Endothelial cell (in vitro differentiated cells): ENCODE results near the gene TMEM219. TPM values are rescaled to one million over a fixed set of nuclear protein-coding genes. Genes with fewer than 3 reads are reported as not detected.

Source experiments
- DNase-seq: peaks from one replicate; pipeline ENCODE4 v3.0.0; 2021; ENCODE audit warnings: low spot score
- H3K27ac Mint-ChIP-seq: one replicate; pipeline ENCODE4 v1.8.0; 2021; ENCODE audit warnings: mixed read lengths, inconsistent platforms; ENCODE audit not compliant: unreplicated experiment
- H3K27me3 Mint-ChIP-seq: one replicate; pipeline ENCODE4 v1.8.0; 2021; ENCODE audit warnings: mild to moderate bottlenecking, moderate library complexity, mixed read lengths, inconsistent platforms; ENCODE audit not compliant: unreplicated experiment
- H3K36me3 Mint-ChIP-seq: one replicate; pipeline ENCODE4 v1.8.0; 2021; ENCODE audit warnings: mild to moderate bottlenecking, low read depth, mixed read lengths, inconsistent platforms; ENCODE audit not compliant: unreplicated experiment
- H3K4me1 Mint-ChIP-seq: one replicate; pipeline ENCODE4 v1.8.0; 2021; ENCODE audit warnings: mild to moderate bottlenecking, mixed read lengths, inconsistent platforms; ENCODE audit not compliant: unreplicated experiment
- H3K4me3 Mint-ChIP-seq: one replicate; pipeline ENCODE4 v1.8.0; 2021; ENCODE audit warnings: mild to moderate bottlenecking, mixed read lengths, inconsistent platforms; ENCODE audit not compliant: unreplicated experiment
- H3K9me3 Mint-ChIP-seq: one replicate; pipeline ENCODE4 v1.8.0; 2021; ENCODE audit warnings: mixed read lengths, inconsistent platforms; ENCODE audit not compliant: unreplicated experiment
- total RNA-seq: library from RNA; stranded (reverse); fragmentation: NEBNext Ultra II Directional; extraction: Animal tissue kit (Norgen Biotek cat#: 25700); gene quantifications from one replicate; pipeline ENCODE4 v1.2.1, GENCODE V29; 2021; ENCODE audit not compliant: unreplicated experiment
- TF ChIP-seq, protein P1 (sequence below): fragments of 200-600 bp; sonication (generic); IDR thresholded peaks from one replicate; pipeline ENCODE4 v1.5.0; 2021; ENCODE audit warnings: antibody characterized with exemption; ENCODE audit not compliant: unreplicated experiment

Gene TMEM219
- total RNA-seq, 1 donor from 2014 or later: 217 TPM

DNA sequence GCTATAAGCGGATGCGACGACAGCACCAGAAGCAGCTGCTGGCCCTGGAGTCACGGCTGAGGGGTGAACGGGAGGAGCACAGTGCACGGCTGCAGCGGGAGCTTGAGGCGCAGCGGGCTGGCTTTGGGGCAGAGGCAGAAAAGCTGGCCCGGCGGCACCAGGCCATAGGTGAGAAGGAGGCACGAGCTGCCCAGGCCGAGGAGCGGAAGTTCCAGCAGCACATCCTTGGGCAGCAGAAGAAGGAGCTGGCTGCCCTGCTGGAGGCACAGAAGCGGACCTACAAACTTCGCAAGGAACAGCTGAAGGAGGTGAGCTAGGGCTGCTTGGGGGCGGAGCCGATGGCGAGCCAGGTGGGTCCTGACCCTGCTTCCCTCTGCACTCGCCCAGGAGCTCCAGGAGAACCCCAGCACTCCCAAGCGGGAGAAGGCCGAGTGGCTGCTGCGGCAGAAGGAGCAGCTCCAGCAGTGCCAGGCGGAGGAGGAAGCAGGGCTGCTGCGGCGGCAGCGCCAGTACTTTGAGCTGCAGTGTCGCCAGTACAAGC lies 23.5 kb downstream of the TMEM219 start:
- TF ChIP-seq, protein P1, sequence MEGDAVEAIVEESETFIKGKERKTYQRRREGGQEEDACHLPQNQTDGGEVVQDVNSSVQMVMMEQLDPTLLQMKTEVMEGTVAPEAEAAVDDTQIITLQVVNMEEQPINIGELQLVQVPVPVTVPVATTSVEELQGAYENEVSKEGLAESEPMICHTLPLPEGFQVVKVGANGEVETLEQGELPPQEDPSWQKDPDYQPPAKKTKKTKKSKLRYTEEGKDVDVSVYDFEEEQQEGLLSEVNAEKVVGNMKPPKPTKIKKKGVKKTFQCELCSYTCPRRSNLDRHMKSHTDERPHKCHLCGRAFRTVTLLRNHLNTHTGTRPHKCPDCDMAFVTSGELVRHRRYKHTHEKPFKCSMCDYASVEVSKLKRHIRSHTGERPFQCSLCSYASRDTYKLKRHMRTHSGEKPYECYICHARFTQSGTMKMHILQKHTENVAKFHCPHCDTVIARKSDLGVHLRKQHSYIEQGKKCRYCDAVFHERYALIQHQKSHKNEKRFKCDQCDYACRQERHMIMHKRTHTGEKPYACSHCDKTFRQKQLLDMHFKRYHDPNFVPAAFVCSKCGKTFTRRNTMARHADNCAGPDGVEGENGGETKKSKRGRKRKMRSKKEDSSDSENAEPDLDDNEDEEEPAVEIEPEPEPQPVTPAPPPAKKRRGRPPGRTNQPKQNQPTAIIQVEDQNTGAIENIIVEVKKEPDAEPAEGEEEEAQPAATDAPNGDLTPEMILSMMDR: no peak
- H3K27ac Mint-ChIP-seq: no peak overlapping the region
- no peak for DNase-seq
- peaks cover 72% of the 10 kb centered on the region for H3K36me3 Mint-ChIP-seq
- H3K4me3 Mint-ChIP-seq: no peak overlapping the region
- no peaks in the 10 kb centered on the region for H3K9me3 Mint-ChIP-seq
- H3K4me1 Mint-ChIP-seq: peaks cover 52% of the 10 kb centered on the region
- H3K27me3 Mint-ChIP-seq: peaks cover 26% of the 10 kb centered on the region

GRCh38 chr16:29986231-29986630 lies 24.4 kb downstream of the TMEM219 start:
- no peak for DNase-seq
- Mint-ChIP-seq H3K4me1 (peaks cover 50% of the 10 kb centered on the region), H3K27me3 (peaks cover 29% of the 10 kb centered on the region), H3K9me3 (no peaks in the 10 kb centered on the region), H3K36me3 (peaks cover 70% of the 10 kb centered on the region), H3K27ac (peak overlapping the region; percentile 48), H3K4me3 (no peak overlapping the region)
- TF ChIP-seq, protein P1: no peak

DNA sequence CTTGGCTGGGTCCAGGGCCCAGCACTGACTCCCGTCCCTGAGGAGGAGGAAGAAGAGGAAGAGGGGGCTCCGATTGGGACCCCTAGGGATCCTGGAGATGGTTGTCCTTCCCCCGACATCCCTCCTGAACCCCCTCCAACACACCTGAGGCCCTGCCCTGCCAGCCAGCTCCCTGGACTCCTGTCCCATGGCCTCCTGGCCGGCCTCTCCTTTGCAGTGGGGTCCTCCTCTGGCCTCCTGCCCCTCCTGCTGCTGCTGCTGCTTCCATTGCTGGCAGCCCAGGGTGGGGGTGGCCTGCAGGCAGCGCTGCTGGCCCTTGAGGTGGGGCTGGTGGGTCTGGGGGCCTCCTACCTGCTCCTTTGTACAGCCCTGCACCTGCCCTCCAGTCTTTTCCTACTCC lies 25.1 kb downstream of the TMEM219 start:
- H3K27ac Mint-ChIP-seq: peak overlapping the region; percentile 48
- peaks cover 73% of the 10 kb centered on the region for H3K36me3 Mint-ChIP-seq

DNA sequence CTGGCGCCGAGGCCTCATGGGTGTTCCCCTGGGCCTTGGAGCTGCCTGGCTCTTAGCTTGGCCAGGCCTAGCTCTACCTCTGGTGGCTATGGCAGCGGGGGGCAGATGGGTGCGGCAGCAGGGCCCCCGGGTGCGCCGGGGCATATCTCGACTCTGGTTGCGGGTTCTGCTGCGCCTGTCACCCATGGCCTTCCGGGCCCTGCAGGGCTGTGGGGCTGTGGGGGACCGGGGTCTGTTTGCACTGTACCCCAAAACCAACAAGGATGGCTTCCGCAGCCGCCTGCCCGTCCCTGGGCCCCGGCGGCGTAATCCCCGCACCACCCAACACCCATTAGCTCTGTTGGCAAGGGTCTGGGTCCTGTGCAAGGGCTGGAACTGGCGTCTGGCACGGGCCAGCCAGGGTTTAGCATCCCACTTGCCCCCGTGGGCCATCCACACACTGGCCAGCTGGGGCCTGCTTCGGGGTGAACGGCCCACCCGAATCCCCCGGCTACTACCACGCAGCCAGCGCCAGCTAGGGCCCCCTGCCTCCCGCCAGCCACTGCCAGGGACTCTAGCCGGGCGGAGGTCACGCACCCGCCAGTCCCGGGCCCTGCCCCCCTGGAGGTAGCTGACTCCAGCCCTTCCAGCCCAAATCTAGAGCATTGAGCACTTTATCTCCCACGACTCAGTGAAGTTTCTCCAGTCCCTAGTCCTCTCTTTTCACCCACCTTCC lies 25.6 kb downstream of the TMEM219 start:
- TF ChIP-seq, protein P1: no peak
- Mint-ChIP-seq H3K27me3 (peaks cover 31% of the 10 kb centered on the region), H3K27ac (peak overlapping the region; percentile 5), H3K4me3 (peak overlapping the region; percentile 39), H3K36me3 (peaks cover 73% of the 10 kb centered on the region), H3K9me3 (no peaks in the 10 kb centered on the region), H3K4me1 (peaks cover 47% of the 10 kb centered on the region)
- no peak for DNase-seq

More for the DNA sequence above, 25.1 kb downstream of the TMEM219 start:
- DNase-seq: no peak
- Mint-ChIP-seq H3K4me1 (peaks cover 47% of the 10 kb centered on the region), H3K4me3 (no peak overlapping the region), H3K9me3 (no peaks in the 10 kb centered on the region), H3K27me3 (peaks cover 29% of the 10 kb centered on the region)
- TF ChIP-seq, protein P1: no peak
